Measurements from ENCODE around the gene CCDC88B.

CCDC88B gene

GRCh38 chr11:64352099-64352994 is 12.3 kb downstream of the CCDC88B start:
- Histone ChIP-seq H3K79me1 (ENCODE audit: low read length) (no peaks in the 10 kb centered on the region), H3K56ac (ENCODE audit: low read length) (no peak overlapping the region), H3K4me3 (ENCODE audit: low read length) (no peak overlapping the region), H4K8ac (ENCODE audit: low read depth, low read length) (no peak overlapping the region), H3K18ac (ENCODE audit: low read length) (no peak overlapping the region), H4K5ac (ENCODE audit: low read length) (no peak overlapping the region), H2AK5ac (ENCODE audit: low read length) (no peak overlapping the region), H3K9ac (ENCODE audit: low read length) (no peak overlapping the region), H3K4ac (ENCODE audit: low read depth, low read length) (no peak overlapping the region), H3K27ac (ENCODE audit: low read depth, low read length) (no peak overlapping the region), H3K4me1 (ENCODE audit: control insufficient read depth, low read depth, low read length) (peaks cover 2% of the 10 kb centered on the region), H3K23ac (ENCODE audit: low read length) (no peak overlapping the region), H2BK5ac (ENCODE audit: low read length) (no peak overlapping the region), H2BK120ac (ENCODE audit: low read depth, low read length) (no peak overlapping the region), H3K36me3 (ENCODE audit: control insufficient read depth, insufficient read depth, low read length) (no peaks in the 10 kb centered on the region), H3K4me2 (ENCODE audit: low read length) (no peak overlapping the region), H3K79me2 (ENCODE audit: control insufficient read depth, insufficient read depth, low read length) (no peaks in the 10 kb centered on the region), H2BK15ac (replicated peaks; ENCODE audit: low read depth) (no peak overlapping the region), H3K27me3 (ENCODE audit: insufficient read depth, low read length, poor library complexity) (no peaks in the 10 kb centered on the region)
- DNase-seq, result no peak
- no CpG with 5 or more reads among the region's 33 CpGs for WGBS (ENCODE audit: extremely low coverage, insufficient coverage, low lambda C conversion rate)

GRCh38 chr11:64352995-64353714 is 13.2 kb downstream of the CCDC88B start:
- Histone ChIP-seq H4K5ac (ENCODE audit: low read length) (no peak overlapping the region), H3K27ac (ENCODE audit: low read depth, low read length) (no peak overlapping the region), H3K4me2 (ENCODE audit: low read length) (no peak overlapping the region), H2BK15ac (replicated peaks; ENCODE audit: low read depth) (no peak overlapping the region), H3K79me2 (ENCODE audit: control insufficient read depth, insufficient read depth, low read length) (no peaks in the 10 kb centered on the region), H3K36me3 (ENCODE audit: control insufficient read depth, insufficient read depth, low read length) (no peaks in the 10 kb centered on the region), H2BK5ac (ENCODE audit: low read length) (no peak overlapping the region), H3K4ac (ENCODE audit: low read depth, low read length) (no peak overlapping the region), H3K23ac (ENCODE audit: low read length) (no peak overlapping the region), H2BK120ac (ENCODE audit: low read depth, low read length) (no peak overlapping the region), H3K9ac (ENCODE audit: low read length) (no peak overlapping the region), H3K79me1 (ENCODE audit: low read length) (no peaks in the 10 kb centered on the region), H3K4me1 (ENCODE audit: control insufficient read depth, low read depth, low read length) (peaks cover 5% of the 10 kb centered on the region), H3K18ac (ENCODE audit: low read length) (no peak overlapping the region), H4K8ac (ENCODE audit: low read depth, low read length) (no peak overlapping the region), H3K4me3 (ENCODE audit: low read length) (no peak overlapping the region), H2AK5ac (ENCODE audit: low read length) (no peak overlapping the region), H3K27me3 (ENCODE audit: insufficient read depth, low read length, poor library complexity) (no peaks in the 10 kb centered on the region), H3K56ac (ENCODE audit: low read length) (no peak overlapping the region)
- WGBS (ENCODE audit: extremely low coverage, insufficient coverage, low lambda C conversion rate), result no CpG with 5 or more reads among the region's 34 CpGs
- no peak for DNase-seq

- Histone ChIP-seq H3K4me2 (ENCODE audit: low read length) (no peak overlapping the region), H2BK5ac (ENCODE audit: low read length) (no peak overlapping the region), H3K4me3 (ENCODE audit: low read length) (no peak overlapping the region), H2AK5ac (ENCODE audit: low read length) (no peak overlapping the region), H3K27me3 (ENCODE audit: insufficient read depth, low read length, poor library complexity) (no peaks in the 10 kb centered on the region), H2BK15ac (replicated peaks; ENCODE audit: low read depth) (no peak overlapping the region), H3K23ac (ENCODE audit: low read length) (no peak overlapping the region), H3K4ac (ENCODE audit: low read depth, low read length) (no peak overlapping the region), H3K56ac (ENCODE audit: low read length) (no peak overlapping the region), H3K4me1 (ENCODE audit: control insufficient read depth, low read depth, low read length) (peaks cover 8% of the 10 kb centered on the region), H2BK120ac (ENCODE audit: low read depth, low read length) (no peak overlapping the region), H3K36me3 (ENCODE audit: control insufficient read depth, insufficient read depth, low read length) (no peaks in the 10 kb centered on the region), H3K27ac (ENCODE audit: low read depth, low read length) (no peak overlapping the region), H3K9ac (ENCODE audit: low read length) (no peak overlapping the region), H3K79me1 (ENCODE audit: low read length) (no peaks in the 10 kb centered on the region), H4K5ac (ENCODE audit: low read length) (no peak overlapping the region), H4K8ac (ENCODE audit: low read depth, low read length) (no peak overlapping the region), H3K79me2 (ENCODE audit: control insufficient read depth, insufficient read depth, low read length) (no peaks in the 10 kb centered on the region), H3K18ac (ENCODE audit: low read length) (no peak overlapping the region)
- DNase-seq, result no peak
- WGBS (ENCODE audit: extremely low coverage, insufficient coverage, low lambda C conversion rate), result no CpG with 5 or more reads among the region's 20 CpGs
Observed at GRCh38 chr11:64353715-64354506, 13.9 kb downstream of the CCDC88B start.

- Histone ChIP-seq H3K4me1 (ENCODE audit: control insufficient read depth, low read depth, low read length) (peaks cover 10% of the 10 kb centered on the region), H3K4me3 (ENCODE audit: low read length) (no peak overlapping the region), H3K27ac (ENCODE audit: low read depth, low read length) (no peak overlapping the region)
Observed at GRCh38 chr11:64355078-64355940, 15.3 kb downstream of the CCDC88B start.

More at GRCh38 chr11:64355078-64355940, 15.3 kb downstream of the CCDC88B start:
- no peak overlapping the region for H2BK120ac ChIP-seq (ENCODE audit: low read depth, low read length)
- peak overlapping the region; percentile 30 for H3K18ac ChIP-seq (ENCODE audit: low read length)
- H2BK15ac ChIP-seq (replicated peaks; ENCODE audit: low read depth), result no peak overlapping the region
- no peaks in the 10 kb centered on the region for H3K27me3 ChIP-seq (ENCODE audit: insufficient read depth, low read length, poor library complexity)
- no peak overlapping the region for H4K5ac ChIP-seq (ENCODE audit: low read length)
- no peaks in the 10 kb centered on the region for H3K36me3 ChIP-seq (ENCODE audit: control insufficient read depth, insufficient read depth, low read length)
- H3K79me2 ChIP-seq (ENCODE audit: control insufficient read depth, insufficient read depth, low read length), result no peaks in the 10 kb centered on the region
- WGBS (ENCODE audit: extremely low coverage, insufficient coverage, low lambda C conversion rate), result no CpG with 5 or more reads among the region's 23 CpGs
- H4K8ac ChIP-seq (ENCODE audit: low read depth, low read length), result no peak overlapping the region
- H3K4me2 ChIP-seq (ENCODE audit: low read length), result no peak overlapping the region
- peak overlapping the region; percentile 82 for H3K56ac ChIP-seq (ENCODE audit: low read length)
- peak overlapping the region; percentile 7 for H2BK5ac ChIP-seq (ENCODE audit: low read length)
- H3K9ac ChIP-seq (ENCODE audit: low read length), result peak overlapping the region; percentile 51
- DNase-seq, result peak; percentile 92
- peak overlapping the region; percentile 68 for H2AK5ac ChIP-seq (ENCODE audit: low read length)
- H3K23ac ChIP-seq (ENCODE audit: low read length), result no peak overlapping the region
- H3K4ac ChIP-seq (ENCODE audit: low read depth, low read length), result no peak overlapping the region
- peaks cover 4% of the 10 kb centered on the region for H3K79me1 ChIP-seq (ENCODE audit: low read length)

Measured in mesendoderm (in vitro differentiated cells).